ENCODE results near the gene CDC16.
"Not testable (repeated sequence)": the region's sequence is repeated elsewhere in the genome, so short reads cannot be mapped to it uniquely, and the experiment has no call there.

Gene CDC16

GRCh38 chr13:114249077-114249476, 14.4 kb downstream of the CDC16 start:
- no peaks in the 10 kb centered on the region for H3K4me1 ChIP-seq (ENCODE audit: control insufficient read depth, insufficient read depth, low read length)
- H3K27me3 ChIP-seq (ENCODE audit: control insufficient read depth, insufficient read depth, low read length): no peaks in the 10 kb centered on the region
- H3K9ac ChIP-seq (ENCODE audit: low read depth, low read length): no peak overlapping the region
- H3K4me3 ChIP-seq (ENCODE audit: low read length): no peak overlapping the region
- no peak overlapping the region for H3K4me2 ChIP-seq (ENCODE audit: low read length)
- no peaks in the 10 kb centered on the region for H3K9me3 ChIP-seq (replicated peaks; ENCODE audit: low read length)
- peaks cover 83% of the 10 kb centered on the region for H3K36me3 ChIP-seq (ENCODE audit: insufficient read depth, low read length)

- not testable (repeated sequence) for H3K4me2 ChIP-seq (ENCODE audit: low read length); H3K9me3 ChIP-seq (replicated peaks; ENCODE audit: low read length); H3K9ac ChIP-seq (ENCODE audit: low read depth, low read length); H3K4me1 ChIP-seq (ENCODE audit: control insufficient read depth, insufficient read depth, low read length); H3K4me3 ChIP-seq (ENCODE audit: low read length); H3K27me3 ChIP-seq (ENCODE audit: control insufficient read depth, insufficient read depth, low read length)
- H3K36me3 ChIP-seq (ENCODE audit: insufficient read depth, low read length): peaks cover 80% of the 10 kb centered on the region
Measured at GRCh38 chr13:114251639-114252440, 17.1 kb downstream of the CDC16 start.

- H3K9ac ChIP-seq (ENCODE audit: low read depth, low read length): no peak overlapping the region
- H3K4me1 ChIP-seq (ENCODE audit: control insufficient read depth, insufficient read depth, low read length): no peaks in the 10 kb centered on the region
- no peak overlapping the region for H3K4me2 ChIP-seq (ENCODE audit: low read length)
- H3K36me3 ChIP-seq (ENCODE audit: insufficient read depth, low read length): peaks cover 89% of the 10 kb centered on the region
- H3K9me3 ChIP-seq (replicated peaks; ENCODE audit: low read length): no peaks in the 10 kb centered on the region
- H3K4me3 ChIP-seq (ENCODE audit: low read length): no peak overlapping the region
- no peaks in the 10 kb centered on the region for H3K27me3 ChIP-seq (ENCODE audit: control insufficient read depth, insufficient read depth, low read length)
Measured at GRCh38 chr13:114256547-114256946, 21.9 kb downstream of the CDC16 start.

GRCh38 chr13:114257014-114257413, 22.3 kb downstream of the CDC16 start:
- no peak overlapping the region for H3K4me2 ChIP-seq (ENCODE audit: low read length)
- H3K27me3 ChIP-seq (ENCODE audit: control insufficient read depth, insufficient read depth, low read length): no peaks in the 10 kb centered on the region
- H3K4me3 ChIP-seq (ENCODE audit: low read length): no peak overlapping the region
- no peak overlapping the region for H3K9ac ChIP-seq (ENCODE audit: low read depth, low read length)
- no peaks in the 10 kb centered on the region for H3K9me3 ChIP-seq (replicated peaks; ENCODE audit: low read length)
- H3K4me1 ChIP-seq (ENCODE audit: control insufficient read depth, insufficient read depth, low read length): no peaks in the 10 kb centered on the region
- H3K36me3 ChIP-seq (ENCODE audit: insufficient read depth, low read length): peaks cover 89% of the 10 kb centered on the region

- Histone ChIP-seq H3K27me3 (ENCODE audit: control insufficient read depth, insufficient read depth, low read length) (no peaks in the 10 kb centered on the region), H3K36me3 (ENCODE audit: insufficient read depth, low read length) (peaks cover 92% of the 10 kb centered on the region), H3K4me2 (ENCODE audit: low read length) (no peak overlapping the region), H3K4me3 (ENCODE audit: low read length) (no peak overlapping the region), H3K4me1 (ENCODE audit: control insufficient read depth, insufficient read depth, low read length) (peaks cover 13% of the 10 kb centered on the region), H3K9ac (ENCODE audit: low read depth, low read length) (no peak overlapping the region), H3K9me3 (replicated peaks; ENCODE audit: low read length) (no peaks in the 10 kb centered on the region)
Measured at GRCh38 chr13:114258589-114258988, 23.9 kb downstream of the CDC16 start.

- H3K9me3 ChIP-seq (replicated peaks; ENCODE audit: low read length): no peaks in the 10 kb centered on the region
- H3K4me3 ChIP-seq (ENCODE audit: low read length): no peak overlapping the region
- no peak overlapping the region for H3K9ac ChIP-seq (ENCODE audit: low read depth, low read length)
- no peak overlapping the region for H3K4me2 ChIP-seq (ENCODE audit: low read length)
- H3K36me3 ChIP-seq (ENCODE audit: insufficient read depth, low read length): peaks cover 93% of the 10 kb centered on the region
- no peaks in the 10 kb centered on the region for H3K27me3 ChIP-seq (ENCODE audit: control insufficient read depth, insufficient read depth, low read length)
- peaks cover 21% of the 10 kb centered on the region for H3K4me1 ChIP-seq (ENCODE audit: control insufficient read depth, insufficient read depth, low read length)
Measured at GRCh38 chr13:114259374-114259773, 24.7 kb downstream of the CDC16 start.

- H3K36me3 ChIP-seq (ENCODE audit: insufficient read depth, low read length): peaks cover 88% of the 10 kb centered on the region
- H3K27me3 ChIP-seq (ENCODE audit: control insufficient read depth, insufficient read depth, low read length): no peaks in the 10 kb centered on the region
- no peak overlapping the region for H3K4me3 ChIP-seq (ENCODE audit: low read length)
- no peaks in the 10 kb centered on the region for H3K9me3 ChIP-seq (replicated peaks; ENCODE audit: low read length)
- no peak overlapping the region for H3K4me2 ChIP-seq (ENCODE audit: low read length)
- no peak overlapping the region for H3K9ac ChIP-seq (ENCODE audit: low read depth, low read length)
- peaks cover 25% of the 10 kb centered on the region for H3K4me1 ChIP-seq (ENCODE audit: control insufficient read depth, insufficient read depth, low read length)
Measured at GRCh38 chr13:114259974-114260373, 25.3 kb downstream of the CDC16 start.

- peaks cover 33% of the 10 kb centered on the region for H3K4me1 ChIP-seq (ENCODE audit: control insufficient read depth, insufficient read depth, low read length)
- H3K4me2 ChIP-seq (ENCODE audit: low read length): no peak overlapping the region
- no peaks in the 10 kb centered on the region for H3K27me3 ChIP-seq (ENCODE audit: control insufficient read depth, insufficient read depth, low read length)
- no peaks in the 10 kb centered on the region for H3K9me3 ChIP-seq (replicated peaks; ENCODE audit: low read length)
- H3K4me3 ChIP-seq (ENCODE audit: low read length): no peak overlapping the region
- H3K36me3 ChIP-seq (ENCODE audit: insufficient read depth, low read length): peaks cover 83% of the 10 kb centered on the region
- H3K9ac ChIP-seq (ENCODE audit: low read depth, low read length): no peak overlapping the region
Measured at GRCh38 chr13:114260814-114261213, 26.1 kb downstream of the CDC16 start.

GRCh38 chr13:114261328-114261965, 26.8 kb downstream of the CDC16 start:
- Histone ChIP-seq H3K36me3 (ENCODE audit: insufficient read depth, low read length) (peaks cover 83% of the 10 kb centered on the region), H3K9me3 (replicated peaks; ENCODE audit: low read length) (no peaks in the 10 kb centered on the region), H3K4me3 (ENCODE audit: low read length) (no peak overlapping the region), H3K4me1 (ENCODE audit: control insufficient read depth, insufficient read depth, low read length) (peaks cover 39% of the 10 kb centered on the region), H3K9ac (ENCODE audit: low read depth, low read length) (no peak overlapping the region), H3K27me3 (ENCODE audit: control insufficient read depth, insufficient read depth, low read length) (no peaks in the 10 kb centered on the region), H3K4me2 (ENCODE audit: low read length) (no peak overlapping the region)

- no peak overlapping the region for H3K4me3 ChIP-seq (ENCODE audit: low read length)
- peaks cover 76% of the 10 kb centered on the region for H3K36me3 ChIP-seq (ENCODE audit: insufficient read depth, low read length)
- H3K4me1 ChIP-seq (ENCODE audit: control insufficient read depth, insufficient read depth, low read length): peaks cover 46% of the 10 kb centered on the region
- no peaks in the 10 kb centered on the region for H3K9me3 ChIP-seq (replicated peaks; ENCODE audit: low read length)
- no peak overlapping the region for H3K9ac ChIP-seq (ENCODE audit: low read depth, low read length)
- no peak overlapping the region for H3K4me2 ChIP-seq (ENCODE audit: low read length)
- H3K27me3 ChIP-seq (ENCODE audit: control insufficient read depth, insufficient read depth, low read length): no peaks in the 10 kb centered on the region
Measured at GRCh38 chr13:114263578-114263977, 28.9 kb downstream of the CDC16 start.

GRCh38 chr13:114264313-114264712, 29.6 kb downstream of the CDC16 start:
- H3K9ac ChIP-seq (ENCODE audit: low read depth, low read length): peak overlapping the region; percentile 37
- H3K4me3 ChIP-seq (ENCODE audit: low read length); H3K27me3 ChIP-seq (ENCODE audit: control insufficient read depth, insufficient read depth, low read length); H3K9me3 ChIP-seq (replicated peaks; ENCODE audit: low read length): not testable (repeated sequence)
- H3K4me1 ChIP-seq (ENCODE audit: control insufficient read depth, insufficient read depth, low read length): peaks cover 47% of the 10 kb centered on the region
- peak overlapping the region; percentile 23 for H3K4me2 ChIP-seq (ENCODE audit: low read length)
- peaks cover 78% of the 10 kb centered on the region for H3K36me3 ChIP-seq (ENCODE audit: insufficient read depth, low read length)

All from skeletal muscle satellite cell (primary cell).